Chondrocyte (in vitro differentiated cells): ENCODE results near the gene ACVR2A. TPM values are rescaled to one million over a fixed set of nuclear protein-coding genes. Genes with fewer than 3 reads are reported as not detected.

ENCODE experiments used
- DNase-seq: peaks from one replicate; pipeline ENCODE4 v3.0.0; 2021; ENCODE audit warnings: mixed read lengths, low spot score
- H3K27ac Mint-ChIP-seq: one replicate; pipeline ENCODE4 v1.8.0; 2021; ENCODE audit warnings: mild to moderate bottlenecking, moderate library complexity, mixed read lengths; ENCODE audit not compliant: unreplicated experiment
- H3K27me3 Mint-ChIP-seq: 2 replicates; pipeline ENCODE4 v1.8.0; 2021; ENCODE audit warnings: low read depth, mixed read lengths
- H3K36me3 Mint-ChIP-seq: 2 replicates; pipeline ENCODE4 v1.8.0; 2021; ENCODE audit warnings: low read depth, mixed read lengths
- H3K4me1 Mint-ChIP-seq: 2 replicates; pipeline ENCODE4 v1.8.0; 2021; ENCODE audit warnings: low read depth, mild to moderate bottlenecking, mixed read lengths
- H3K4me3 Mint-ChIP-seq: one replicate; pipeline ENCODE4 v1.8.0; 2021; ENCODE audit warnings: mild to moderate bottlenecking, moderate library complexity, mixed read lengths; ENCODE audit not compliant: unreplicated experiment
- H3K9me3 Mint-ChIP-seq: 2 replicates; pipeline ENCODE4 v1.8.0; 2021; ENCODE audit warnings: low read depth, mixed read lengths
- total RNA-seq: library from RNA; stranded (reverse); gene quantifications from 3 replicates; pipeline ENCODE4 v1.2.1, GENCODE V29; 2021
- TF ChIP-seq, protein P1 (sequence below): fragments of 200-600 bp; sonication (generic); IDR thresholded peaks from 2 replicates; pipeline ENCODE4 v1.5.0; 2021; ENCODE audit warnings: antibody characterized with exemption, mild to moderate bottlenecking, moderate library complexity

ACVR2A gene
- total RNA-seq, 1 donor from 2014 or later = 12.3 TPM

DNA sequence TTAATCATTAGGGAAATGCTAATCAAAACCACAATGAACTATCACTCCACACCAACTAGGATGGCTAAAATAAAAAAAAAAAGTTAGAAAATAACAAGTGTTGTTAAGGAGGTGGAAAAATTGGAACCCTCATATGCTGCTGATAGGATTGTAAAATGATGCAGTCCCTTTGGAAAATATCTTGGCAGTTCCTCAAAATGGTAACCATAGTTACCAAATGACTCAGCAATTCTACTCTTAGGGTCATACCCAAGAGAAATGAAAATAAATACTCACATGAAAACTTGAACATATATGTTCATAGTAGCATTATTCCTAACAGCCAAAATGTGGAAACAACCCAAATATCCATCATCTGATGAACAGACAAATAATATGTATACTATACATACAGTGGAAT, 15.7 kb upstream of the ACVR2A start:
- Mint-ChIP-seq H3K27ac (peak overlapping the region; percentile 66), H3K27me3 (no peaks in the 10 kb centered on the region), H3K36me3 (no peaks in the 10 kb centered on the region), H3K9me3 (peaks cover 5% of the 10 kb centered on the region), H3K4me1 (peaks cover 7% of the 10 kb centered on the region), H3K4me3 (no peak overlapping the region)
- TF ChIP-seq, protein P1, sequence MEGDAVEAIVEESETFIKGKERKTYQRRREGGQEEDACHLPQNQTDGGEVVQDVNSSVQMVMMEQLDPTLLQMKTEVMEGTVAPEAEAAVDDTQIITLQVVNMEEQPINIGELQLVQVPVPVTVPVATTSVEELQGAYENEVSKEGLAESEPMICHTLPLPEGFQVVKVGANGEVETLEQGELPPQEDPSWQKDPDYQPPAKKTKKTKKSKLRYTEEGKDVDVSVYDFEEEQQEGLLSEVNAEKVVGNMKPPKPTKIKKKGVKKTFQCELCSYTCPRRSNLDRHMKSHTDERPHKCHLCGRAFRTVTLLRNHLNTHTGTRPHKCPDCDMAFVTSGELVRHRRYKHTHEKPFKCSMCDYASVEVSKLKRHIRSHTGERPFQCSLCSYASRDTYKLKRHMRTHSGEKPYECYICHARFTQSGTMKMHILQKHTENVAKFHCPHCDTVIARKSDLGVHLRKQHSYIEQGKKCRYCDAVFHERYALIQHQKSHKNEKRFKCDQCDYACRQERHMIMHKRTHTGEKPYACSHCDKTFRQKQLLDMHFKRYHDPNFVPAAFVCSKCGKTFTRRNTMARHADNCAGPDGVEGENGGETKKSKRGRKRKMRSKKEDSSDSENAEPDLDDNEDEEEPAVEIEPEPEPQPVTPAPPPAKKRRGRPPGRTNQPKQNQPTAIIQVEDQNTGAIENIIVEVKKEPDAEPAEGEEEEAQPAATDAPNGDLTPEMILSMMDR = no peak
- DNase-seq = no peak

DNA sequence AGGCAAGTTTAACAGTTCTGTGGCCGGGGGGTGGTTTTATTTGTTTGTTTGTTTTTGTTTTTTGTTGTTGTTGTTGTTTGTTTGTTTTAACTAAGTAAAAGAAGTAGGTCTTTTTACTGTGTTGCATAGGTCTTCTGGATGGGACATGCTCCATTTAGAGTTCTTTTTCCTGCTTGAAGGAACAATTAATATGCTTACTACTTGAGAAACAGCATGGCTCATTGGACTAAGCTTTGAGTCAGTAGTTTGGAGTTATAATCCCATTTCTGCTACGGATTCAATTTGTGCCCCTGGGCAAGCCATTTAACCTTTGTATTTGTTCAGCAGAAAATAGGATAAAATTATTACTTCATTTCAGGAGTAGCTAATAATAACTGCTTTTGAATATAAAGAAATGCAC, 8.7 kb upstream of the ACVR2A start:
- Mint-ChIP-seq H3K27ac (no peak overlapping the region), H3K27me3 (no peaks in the 10 kb centered on the region), H3K4me3 (no peak overlapping the region), H3K4me1 (no peaks in the 10 kb centered on the region), H3K36me3 (no peaks in the 10 kb centered on the region), H3K9me3 (no peaks in the 10 kb centered on the region)
- TF ChIP-seq, protein P1 = no peak
- no peak for DNase-seq

DNA sequence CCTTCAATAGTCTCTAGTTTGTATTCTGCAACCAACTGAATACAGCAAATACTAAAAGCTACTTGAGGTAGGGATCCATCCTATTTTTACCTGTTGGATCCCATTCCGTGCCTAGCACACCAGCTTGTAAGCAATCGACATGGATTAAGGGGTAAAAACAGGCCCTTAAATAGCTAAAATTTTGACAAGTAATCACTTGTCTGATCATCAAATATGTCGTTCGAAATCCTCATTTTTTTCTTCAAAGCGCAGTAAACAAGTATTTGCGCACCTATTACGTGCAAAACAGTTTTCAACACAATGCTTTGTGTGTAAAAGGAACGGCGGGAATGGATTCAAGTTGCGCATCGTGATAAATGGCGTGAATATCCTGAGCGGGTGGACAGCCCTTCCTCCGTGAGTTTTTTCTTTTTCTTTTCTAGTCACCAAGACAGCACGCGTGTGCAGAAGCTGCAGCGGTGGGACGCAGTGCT, 1.4 kb upstream of the ACVR2A start:
- H3K36me3 Mint-ChIP-seq = no peaks in the 10 kb centered on the region
- no peaks in the 10 kb centered on the region for H3K27me3 Mint-ChIP-seq
- peak overlapping the region; percentile 97 for H3K27ac Mint-ChIP-seq
- TF ChIP-seq, protein P1 = no peak
- no peaks in the 10 kb centered on the region for H3K9me3 Mint-ChIP-seq
- peak overlapping the region; percentile 98 for H3K4me3 Mint-ChIP-seq
- H3K4me1 Mint-ChIP-seq = peaks cover 42% of the 10 kb centered on the region
- DNase-seq = no peak

DNA sequence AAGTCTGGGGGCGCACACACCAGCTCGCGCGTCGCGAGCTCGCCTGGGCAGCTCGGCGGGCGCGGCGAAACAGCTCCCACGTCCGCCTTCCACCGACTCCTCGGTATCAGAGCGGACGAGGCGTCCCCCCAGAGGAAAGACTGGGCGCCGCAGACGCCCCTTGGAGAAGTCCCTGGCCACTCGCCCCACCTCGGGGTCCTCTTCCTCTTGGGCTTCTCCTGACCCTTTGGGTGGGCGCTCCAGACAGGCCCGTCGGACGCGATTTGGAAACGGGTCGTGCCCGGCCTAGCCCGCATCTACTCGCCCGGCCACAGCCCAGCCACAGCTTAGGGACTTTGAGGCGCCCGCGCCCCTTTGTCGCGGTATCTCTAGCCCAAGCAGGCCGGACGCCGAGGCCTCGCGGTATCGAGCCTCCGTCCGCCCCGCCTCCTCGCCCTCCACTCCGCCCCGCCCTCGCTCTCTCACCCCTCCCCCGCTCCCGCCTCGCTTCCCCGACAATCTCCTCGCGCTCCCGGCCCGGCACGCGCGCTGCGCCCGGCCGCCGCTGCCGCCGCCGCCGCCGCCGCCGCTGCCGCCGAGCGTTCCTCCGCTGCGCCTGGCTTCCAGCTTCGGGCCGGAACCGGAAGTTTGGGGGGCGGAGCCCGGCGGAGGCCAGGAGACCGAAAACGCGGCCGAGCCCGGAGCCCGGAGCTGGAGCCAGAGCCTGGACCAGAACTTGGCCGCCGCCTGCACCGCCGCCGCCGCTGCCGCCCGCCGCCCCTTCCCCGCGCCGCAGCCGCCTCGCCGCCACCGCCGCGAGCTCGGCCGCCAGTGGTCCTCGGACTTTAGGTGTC, 749 bp upstream of the ACVR2A start:
- Mint-ChIP-seq H3K4me3 (peak overlapping the region; percentile 98), H3K4me1 (peaks cover 42% of the 10 kb centered on the region), H3K9me3 (no peaks in the 10 kb centered on the region), H3K27ac (peak overlapping the region; percentile 98), H3K27me3 (no peaks in the 10 kb centered on the region), H3K36me3 (no peaks in the 10 kb centered on the region)
- TF ChIP-seq, protein P1 = peak; percentile 74
- peak; percentile 97 for DNase-seq

DNA sequence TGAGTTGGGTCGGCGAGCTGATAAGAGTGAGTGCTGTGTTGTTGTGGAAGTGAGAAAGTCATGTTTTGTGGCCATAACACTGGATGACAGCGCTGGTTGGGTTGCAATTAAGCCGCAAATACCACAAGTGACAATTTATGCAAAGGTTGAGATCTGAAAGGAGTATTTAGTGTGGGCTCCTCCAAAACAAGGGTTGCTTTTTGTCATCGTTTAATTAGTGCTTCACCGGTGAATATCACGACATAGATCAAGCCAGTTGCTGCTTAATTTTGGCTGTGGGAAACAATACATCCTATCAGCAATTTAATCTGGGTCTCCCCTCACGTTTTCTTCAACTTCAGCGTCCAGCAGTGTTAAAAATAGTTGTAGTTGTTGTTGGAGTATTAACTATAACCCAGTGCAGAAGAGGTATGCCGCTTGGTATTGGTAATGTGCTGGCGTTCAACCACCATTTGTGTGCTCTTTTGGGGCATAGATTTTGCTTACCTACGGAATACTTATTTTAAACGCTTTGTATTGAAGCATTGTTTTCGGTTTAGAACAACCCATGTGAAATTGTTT, 662 bp downstream of the ACVR2A start:
- no peaks in the 10 kb centered on the region for H3K27me3 Mint-ChIP-seq
- TF ChIP-seq, protein P1 = no peak
- H3K9me3 Mint-ChIP-seq = no peaks in the 10 kb centered on the region
- peak overlapping the region; percentile 88 for H3K27ac Mint-ChIP-seq
- H3K4me1 Mint-ChIP-seq = peaks cover 44% of the 10 kb centered on the region
- no peak for DNase-seq
- H3K36me3 Mint-ChIP-seq = no peaks in the 10 kb centered on the region
- peak overlapping the region; percentile 98 for H3K4me3 Mint-ChIP-seq
